ENCODE measurements around the gene DLL4.

Gene DLL4

DNA sequence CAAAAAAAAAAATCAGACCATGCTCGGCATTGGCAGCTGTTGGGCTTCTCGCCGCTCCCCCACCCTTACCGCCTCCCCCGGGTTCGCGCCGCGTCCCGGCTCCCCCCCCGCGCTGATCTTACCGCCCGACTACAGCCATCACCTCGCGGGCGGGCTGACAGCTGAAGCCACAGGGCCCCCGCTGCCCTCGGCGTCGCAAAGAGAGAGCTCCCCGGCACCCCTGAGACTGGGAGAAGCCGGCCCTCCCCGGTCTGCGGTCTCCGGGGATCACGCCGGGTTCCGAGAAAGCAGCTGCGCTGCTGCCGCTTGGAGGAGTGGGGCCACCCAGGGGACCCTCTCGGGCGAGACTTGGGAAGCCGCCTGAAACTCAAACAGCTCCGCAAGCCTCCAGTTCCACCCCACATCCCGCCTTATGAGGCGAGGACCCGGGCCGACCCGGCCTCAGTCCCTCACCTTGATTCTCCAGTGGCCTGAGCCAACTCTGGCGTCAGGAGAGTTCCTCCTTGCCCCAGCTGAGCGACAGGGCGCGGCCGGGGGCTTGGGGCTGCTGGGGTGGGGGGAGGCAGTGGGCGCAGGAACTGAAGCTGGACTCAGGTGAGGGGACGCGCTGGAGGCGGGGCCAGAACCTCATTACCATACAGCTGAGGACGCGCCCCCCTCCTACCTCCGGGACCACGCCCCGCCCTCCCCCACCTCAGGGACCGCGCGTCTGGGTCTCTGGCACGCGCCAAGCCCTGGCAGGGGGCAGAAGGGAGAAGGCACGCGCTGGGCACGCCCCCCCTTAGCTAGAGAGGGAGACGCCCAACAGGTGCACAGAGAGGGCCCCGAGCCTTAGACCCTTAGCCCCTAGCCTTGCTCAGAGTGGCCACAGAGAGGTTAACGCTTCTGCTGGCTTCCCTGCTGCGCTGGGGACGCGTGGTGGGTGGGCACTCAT is 1.0 kb upstream of the DLL4 start:
- Mint-ChIP-seq H3K27ac (no peak overlapping the region), H3K4me3 (peak overlapping the region; percentile 81 to 88 (median 87)), H3K4me1 (peaks cover 41% of the 10 kb centered on the region), H3K27me3 (ENCODE audit: low read depth) (peaks cover 97% of the 10 kb centered on the region), H3K9me3 (no peaks in the 10 kb centered on the region), H3K36me3 (ENCODE audit: low read depth) (no peaks in the 10 kb centered on the region)
- TF ChIP-seq, protein P1, sequence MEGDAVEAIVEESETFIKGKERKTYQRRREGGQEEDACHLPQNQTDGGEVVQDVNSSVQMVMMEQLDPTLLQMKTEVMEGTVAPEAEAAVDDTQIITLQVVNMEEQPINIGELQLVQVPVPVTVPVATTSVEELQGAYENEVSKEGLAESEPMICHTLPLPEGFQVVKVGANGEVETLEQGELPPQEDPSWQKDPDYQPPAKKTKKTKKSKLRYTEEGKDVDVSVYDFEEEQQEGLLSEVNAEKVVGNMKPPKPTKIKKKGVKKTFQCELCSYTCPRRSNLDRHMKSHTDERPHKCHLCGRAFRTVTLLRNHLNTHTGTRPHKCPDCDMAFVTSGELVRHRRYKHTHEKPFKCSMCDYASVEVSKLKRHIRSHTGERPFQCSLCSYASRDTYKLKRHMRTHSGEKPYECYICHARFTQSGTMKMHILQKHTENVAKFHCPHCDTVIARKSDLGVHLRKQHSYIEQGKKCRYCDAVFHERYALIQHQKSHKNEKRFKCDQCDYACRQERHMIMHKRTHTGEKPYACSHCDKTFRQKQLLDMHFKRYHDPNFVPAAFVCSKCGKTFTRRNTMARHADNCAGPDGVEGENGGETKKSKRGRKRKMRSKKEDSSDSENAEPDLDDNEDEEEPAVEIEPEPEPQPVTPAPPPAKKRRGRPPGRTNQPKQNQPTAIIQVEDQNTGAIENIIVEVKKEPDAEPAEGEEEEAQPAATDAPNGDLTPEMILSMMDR (IDR thresholded peaks at IDR 0.05; ENCODE audit: unreplicated experiment in 3 of 3): no peak

DNA sequence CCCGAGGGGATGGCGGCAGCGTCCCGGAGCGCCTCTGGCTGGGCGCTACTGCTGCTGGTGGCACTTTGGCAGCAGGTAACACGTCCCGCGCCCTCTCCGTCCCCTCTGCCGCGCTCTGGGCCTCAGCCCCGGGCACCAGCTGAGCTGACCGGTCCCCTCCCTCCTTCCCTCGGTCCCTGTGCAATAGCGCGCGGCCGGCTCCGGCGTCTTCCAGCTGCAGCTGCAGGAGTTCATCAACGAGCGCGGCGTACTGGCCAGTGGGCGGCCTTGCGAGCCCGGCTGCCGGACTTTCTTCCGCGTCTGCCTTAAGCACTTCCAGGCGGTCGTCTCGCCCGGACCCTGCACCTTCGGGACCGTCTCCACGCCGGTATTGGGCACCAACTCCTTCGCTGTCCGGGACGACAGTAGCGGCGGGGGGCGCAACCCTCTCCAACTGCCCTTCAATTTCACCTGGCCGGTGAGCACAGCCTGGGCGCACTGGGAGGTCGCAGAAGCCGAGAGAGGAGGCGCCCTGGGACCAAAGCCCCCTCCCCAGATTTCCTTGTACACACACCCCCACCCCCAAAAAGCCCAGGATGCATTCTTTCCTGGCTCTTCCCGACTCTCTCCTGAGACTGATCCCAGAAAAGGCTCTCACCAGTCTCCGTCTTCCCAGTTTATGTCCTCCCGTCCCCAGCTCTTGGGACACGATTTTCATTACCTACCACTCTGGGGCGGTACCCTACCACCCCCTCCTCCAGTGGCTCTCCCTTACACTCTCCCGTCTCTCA is 705 bp downstream of the DLL4 start:
- no peak overlapping the region for H3K27ac Mint-ChIP-seq
- no peaks in the 10 kb centered on the region for H3K36me3 Mint-ChIP-seq (ENCODE audit: low read depth)
- H3K9me3 Mint-ChIP-seq: no peaks in the 10 kb centered on the region
- TF ChIP-seq, protein P1 (IDR thresholded peaks at IDR 0.05; ENCODE audit: unreplicated experiment in 3 of 3): no peak
- H3K4me3 Mint-ChIP-seq: peak overlapping the region; percentile 83 to 88 (median 86)
- H3K27me3 Mint-ChIP-seq (ENCODE audit: low read depth): peaks cover 95% of the 10 kb centered on the region
- H3K4me1 Mint-ChIP-seq: peaks cover 45% of the 10 kb centered on the region

DNA sequence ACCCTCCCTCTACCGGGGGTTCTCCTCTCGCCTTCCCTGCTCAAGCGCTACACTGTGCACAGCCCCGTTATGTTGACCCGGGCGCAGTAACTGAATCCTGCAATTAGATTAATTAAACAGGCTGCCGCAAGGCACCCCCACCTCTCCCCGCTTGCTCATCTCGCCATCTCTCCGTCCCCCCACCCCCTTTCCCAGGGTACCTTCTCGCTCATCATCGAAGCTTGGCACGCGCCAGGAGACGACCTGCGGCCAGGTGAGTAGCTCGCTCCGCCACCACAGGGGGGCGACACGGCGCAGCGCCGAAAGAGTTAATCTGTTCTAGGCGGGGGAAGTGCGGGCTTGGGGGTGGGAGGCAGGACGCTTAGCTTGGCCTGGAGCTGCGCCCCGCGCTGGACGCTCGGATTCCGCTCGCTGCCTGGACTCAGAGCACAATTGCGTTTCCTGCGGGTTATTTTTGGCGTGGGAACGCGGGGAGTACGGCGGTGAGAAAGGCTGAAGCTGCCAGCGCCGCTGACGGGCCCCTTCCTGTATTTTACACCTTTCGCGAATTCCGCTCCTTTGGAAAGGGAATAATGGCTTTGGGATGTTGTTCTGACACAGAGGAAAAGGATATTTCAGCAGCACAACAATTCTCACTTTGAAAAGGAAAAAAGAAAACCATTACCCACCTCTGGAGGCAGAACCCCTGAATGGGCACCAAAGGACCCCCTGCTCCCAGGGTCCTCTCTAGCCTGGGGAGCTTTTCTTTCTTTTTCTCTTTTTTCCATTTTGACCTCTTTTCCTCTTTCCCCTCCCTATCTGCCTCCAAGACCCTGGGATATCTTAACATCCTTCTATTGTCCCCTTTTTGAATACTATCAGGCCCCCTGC is 1.5 kb downstream of the DLL4 start:
- Mint-ChIP-seq H3K27ac (no peak overlapping the region), H3K36me3 (ENCODE audit: low read depth) (no peaks in the 10 kb centered on the region), H3K4me3 (peak overlapping the region; percentile 83 to 88 (median 86)), H3K9me3 (no peaks in the 10 kb centered on the region), H3K4me1 (peaks cover 41% of the 10 kb centered on the region), H3K27me3 (ENCODE audit: low read depth) (peaks cover 87% of the 10 kb centered on the region)
- TF ChIP-seq, protein P1 (IDR thresholded peaks at IDR 0.05; ENCODE audit: unreplicated experiment in 3 of 3): peak; percentile 58 to 62 (median 58)

DNA sequence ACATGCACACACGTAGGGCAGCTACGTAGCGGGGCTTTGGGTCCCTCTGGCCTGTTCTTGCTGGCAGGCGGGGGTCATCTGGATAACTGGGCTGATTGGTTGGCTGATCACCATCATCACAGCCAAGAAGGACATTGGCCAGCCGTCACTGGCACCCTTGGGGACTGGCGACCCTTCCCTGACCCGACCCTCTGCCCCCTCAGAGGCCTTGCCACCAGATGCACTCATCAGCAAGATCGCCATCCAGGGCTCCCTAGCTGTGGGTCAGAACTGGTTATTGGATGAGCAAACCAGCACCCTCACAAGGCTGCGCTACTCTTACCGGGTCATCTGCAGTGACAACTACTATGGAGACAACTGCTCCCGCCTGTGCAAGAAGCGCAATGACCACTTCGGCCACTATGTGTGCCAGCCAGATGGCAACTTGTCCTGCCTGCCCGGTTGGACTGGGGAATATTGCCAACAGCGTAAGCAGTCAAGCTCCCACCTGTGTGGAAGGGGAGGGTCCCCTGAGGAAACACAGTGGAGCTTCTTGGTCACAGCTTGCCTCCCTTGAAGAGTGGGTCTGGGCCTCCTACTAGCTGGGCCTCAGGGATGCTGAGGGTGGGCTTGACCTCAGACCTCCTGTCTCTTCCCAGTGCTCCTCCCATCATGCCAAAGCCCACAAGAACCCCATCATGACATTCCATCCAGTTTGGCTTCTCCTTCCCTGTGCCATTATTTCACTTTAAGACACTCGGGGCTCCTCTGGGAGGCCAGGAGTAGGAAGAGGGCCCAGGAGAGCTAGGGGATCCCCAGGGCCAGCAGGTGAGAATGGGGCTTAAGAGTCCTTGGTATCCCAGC is 2.4 kb downstream of the DLL4 start:
- H3K4me3 Mint-ChIP-seq: peak overlapping the region; percentile 83 to 88 (median 86)
- no peak overlapping the region for H3K27ac Mint-ChIP-seq
- H3K4me1 Mint-ChIP-seq: peaks cover 40% of the 10 kb centered on the region
- no peaks in the 10 kb centered on the region for H3K36me3 Mint-ChIP-seq (ENCODE audit: low read depth)
- TF ChIP-seq, protein P1 (IDR thresholded peaks at IDR 0.05; ENCODE audit: unreplicated experiment in 3 of 3): no peak
- H3K9me3 Mint-ChIP-seq: no peaks in the 10 kb centered on the region
- H3K27me3 Mint-ChIP-seq (ENCODE audit: low read depth): peaks cover 79% of the 10 kb centered on the region

DNA sequence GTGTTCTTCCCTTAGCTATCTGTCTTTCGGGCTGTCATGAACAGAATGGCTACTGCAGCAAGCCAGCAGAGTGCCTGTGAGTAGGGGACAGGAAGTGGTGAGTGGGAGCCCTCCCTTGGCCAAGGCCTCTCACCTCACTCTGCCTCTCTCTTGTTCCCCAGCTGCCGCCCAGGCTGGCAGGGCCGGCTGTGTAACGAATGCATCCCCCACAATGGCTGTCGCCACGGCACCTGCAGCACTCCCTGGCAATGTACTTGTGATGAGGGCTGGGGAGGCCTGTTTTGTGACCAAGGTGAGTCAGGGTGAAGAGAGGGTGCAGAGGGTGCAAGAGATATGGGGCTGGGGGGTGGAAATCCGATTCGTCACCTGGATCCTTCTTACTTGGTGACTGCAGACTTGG is 3.0 kb downstream of the DLL4 start:
- no peaks in the 10 kb centered on the region for H3K36me3 Mint-ChIP-seq (ENCODE audit: low read depth)
- TF ChIP-seq, protein P1 (IDR thresholded peaks at IDR 0.05; ENCODE audit: unreplicated experiment in 3 of 3): no peak
- H3K27ac Mint-ChIP-seq: no peak overlapping the region
- peaks cover 34% of the 10 kb centered on the region for H3K4me1 Mint-ChIP-seq
- H3K9me3 Mint-ChIP-seq: no peaks in the 10 kb centered on the region
- peaks cover 76% of the 10 kb centered on the region for H3K27me3 Mint-ChIP-seq (ENCODE audit: low read depth)
- H3K4me3 Mint-ChIP-seq: peak overlapping the region; percentile 83 to 88 (median 86)

Measured in nephron (organoid).